ENCODE measurements around the gene RABGEF1.

DNA sequence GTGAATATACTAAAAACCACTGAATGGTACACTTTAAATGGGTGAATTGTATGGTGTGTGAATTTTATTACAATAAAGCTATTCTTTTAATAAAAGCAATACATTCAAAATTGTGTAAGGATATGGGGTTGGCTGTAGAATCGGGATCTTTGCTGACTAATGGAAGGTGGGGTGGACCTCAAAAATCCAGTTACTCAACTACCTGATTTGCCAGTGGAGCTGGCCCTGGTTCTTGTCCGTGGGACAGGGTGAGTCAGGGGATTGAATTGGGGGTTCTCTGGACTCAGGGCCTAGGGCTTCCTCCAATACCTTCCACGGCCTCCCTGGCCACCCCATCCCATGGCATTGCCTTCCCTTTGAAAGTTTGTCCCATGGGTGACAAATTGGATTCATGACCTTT is 13.5 kb upstream of the RABGEF1 start:
- TF ChIP-seq POLR2A (IDR thresholded peaks at IDR 0.05; ENCODE audit: control extremely low read depth in 1 of 2, low read depth in 2 of 2, low read length in 2 of 2) = no peak
- TF ChIP-seq, protein P1, sequence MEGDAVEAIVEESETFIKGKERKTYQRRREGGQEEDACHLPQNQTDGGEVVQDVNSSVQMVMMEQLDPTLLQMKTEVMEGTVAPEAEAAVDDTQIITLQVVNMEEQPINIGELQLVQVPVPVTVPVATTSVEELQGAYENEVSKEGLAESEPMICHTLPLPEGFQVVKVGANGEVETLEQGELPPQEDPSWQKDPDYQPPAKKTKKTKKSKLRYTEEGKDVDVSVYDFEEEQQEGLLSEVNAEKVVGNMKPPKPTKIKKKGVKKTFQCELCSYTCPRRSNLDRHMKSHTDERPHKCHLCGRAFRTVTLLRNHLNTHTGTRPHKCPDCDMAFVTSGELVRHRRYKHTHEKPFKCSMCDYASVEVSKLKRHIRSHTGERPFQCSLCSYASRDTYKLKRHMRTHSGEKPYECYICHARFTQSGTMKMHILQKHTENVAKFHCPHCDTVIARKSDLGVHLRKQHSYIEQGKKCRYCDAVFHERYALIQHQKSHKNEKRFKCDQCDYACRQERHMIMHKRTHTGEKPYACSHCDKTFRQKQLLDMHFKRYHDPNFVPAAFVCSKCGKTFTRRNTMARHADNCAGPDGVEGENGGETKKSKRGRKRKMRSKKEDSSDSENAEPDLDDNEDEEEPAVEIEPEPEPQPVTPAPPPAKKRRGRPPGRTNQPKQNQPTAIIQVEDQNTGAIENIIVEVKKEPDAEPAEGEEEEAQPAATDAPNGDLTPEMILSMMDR (IDR thresholded peaks at IDR 0.05; ENCODE audit: control extremely low read depth in 1 of 3, insufficient read depth in 1 of 3, low read depth in 1 of 3, low read length in 3 of 3) = no peak
- no peak for TF ChIP-seq FOSL1 (IDR thresholded peaks at IDR 0.05; ENCODE audit: insufficient read depth, low read depth, low read length)
- no peak for TF ChIP-seq TCF12 (IDR thresholded peaks at IDR 0.05; ENCODE audit: low read depth, low read length)
- no peak for TF ChIP-seq RAD21 (IDR thresholded peaks at IDR 0.05 in 1 of 2, conservative IDR thresholded peaks at IDR 0.05 in 1 of 2; ENCODE audit: low read depth in 2 of 2, low read length in 2 of 2)
- no peak for TF ChIP-seq POLR2AphosphoS5 (IDR thresholded peaks at IDR 0.05; ENCODE audit: low read depth, low read length)
- TF ChIP-seq EP300 (IDR thresholded peaks at IDR 0.05; ENCODE audit: borderline replicate concordance in 1 of 2, low read depth in 2 of 2, low read length in 2 of 2) = no peak
- TF ChIP-seq, protein P2, sequence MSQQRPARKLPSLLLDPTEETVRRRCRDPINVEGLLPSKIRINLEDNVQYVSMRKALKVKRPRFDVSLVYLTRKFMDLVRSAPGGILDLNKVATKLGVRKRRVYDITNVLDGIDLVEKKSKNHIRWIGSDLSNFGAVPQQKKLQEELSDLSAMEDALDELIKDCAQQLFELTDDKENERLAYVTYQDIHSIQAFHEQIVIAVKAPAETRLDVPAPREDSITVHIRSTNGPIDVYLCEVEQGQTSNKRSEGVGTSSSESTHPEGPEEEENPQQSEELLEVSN (IDR thresholded peaks at IDR 0.05) = no peak
- no peak for TF ChIP-seq RFX5 (IDR thresholded peaks at IDR 0.05; ENCODE audit: borderline replicate concordance, low read depth, low read length)
- TF ChIP-seq, protein P3, sequence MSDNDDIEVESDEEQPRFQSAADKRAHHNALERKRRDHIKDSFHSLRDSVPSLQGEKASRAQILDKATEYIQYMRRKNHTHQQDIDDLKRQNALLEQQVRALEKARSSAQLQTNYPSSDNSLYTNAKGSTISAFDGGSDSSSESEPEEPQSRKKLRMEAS (IDR thresholded peaks at IDR 0.05) = no peak
- TF ChIP-seq, protein P4, sequence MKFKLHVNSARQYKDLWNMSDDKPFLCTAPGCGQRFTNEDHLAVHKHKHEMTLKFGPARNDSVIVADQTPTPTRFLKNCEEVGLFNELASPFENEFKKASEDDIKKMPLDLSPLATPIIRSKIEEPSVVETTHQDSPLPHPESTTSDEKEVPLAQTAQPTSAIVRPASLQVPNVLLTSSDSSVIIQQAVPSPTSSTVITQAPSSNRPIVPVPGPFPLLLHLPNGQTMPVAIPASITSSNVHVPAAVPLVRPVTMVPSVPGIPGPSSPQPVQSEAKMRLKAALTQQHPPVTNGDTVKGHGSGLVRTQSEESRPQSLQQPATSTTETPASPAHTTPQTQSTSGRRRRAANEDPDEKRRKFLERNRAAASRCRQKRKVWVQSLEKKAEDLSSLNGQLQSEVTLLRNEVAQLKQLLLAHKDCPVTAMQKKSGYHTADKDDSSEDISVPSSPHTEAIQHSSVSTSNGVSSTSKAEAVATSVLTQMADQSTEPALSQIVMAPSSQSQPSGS (IDR thresholded peaks at IDR 0.05; ENCODE audit: low read length) = no peak
